Body of pancreas (tissue), 4 donors: ENCODE data around the gene PEAK1. TPM values are rescaled to one million over a fixed set of nuclear protein-coding genes. Genes with fewer than 3 reads are reported as not detected.

Experiments
- ATAC-seq: fragments of 150-250 bp; one replicate; pipeline ENCODE4 v1.9.1; 2016
- DNase-seq, 4 donors: peaks; one replicate each; pipeline ENCODE4 v3.0.0-alpha.2; 2019
- H3K27ac ChIP-seq, 4 donors: fragments of 200-600 bp; sonication (generic); 1 replicate in 3 of 4; 2 replicates in 1 of 4; pipeline versions ENCODE4 v1.5.1 to v1.6.1; 2016 to 2019; ENCODE audit warnings: mild to moderate bottlenecking in 1 of 4, mixed read lengths in 1 of 4, moderate library complexity in 1 of 4
- H3K27me3 ChIP-seq, 2 donors: fragments of 200-600 bp; sonication (generic); one replicate each; pipeline ENCODE4 v1.6.0; 2016; ENCODE audit warnings: mild to moderate bottlenecking in 1 of 2
- H3K36me3 ChIP-seq, 2 donors: fragments of 200-600 bp; sonication (generic); replicated peaks in 1 of 2; 2 replicates each; pipeline ENCODE4 v1.5.1; 2016; ENCODE audit warnings: low read depth in 2 of 2; ENCODE audit not compliant: insufficient read depth in 1 of 2
- H3K4me1 ChIP-seq: fragments of 200-600 bp; sonication (generic); one replicate; pipeline ENCODE4 v1.6.0; 2016
- H3K4me3 ChIP-seq, 2 donors: fragments of 200-600 bp; sonication (generic); 1 replicate in 1 of 2; 2 replicates in 1 of 2; pipeline ENCODE4 v1.5.1; 2016 to 2019
- H3K9me3 ChIP-seq, 3 donors: fragments of 200-600 bp; sonication (generic); 1 replicate in 2 of 3; 2 replicates in 1 of 3; pipeline ENCODE4 v1.5.1; 2016
- CTCF ChIP-seq, 7 experiments: fragments of 450-650 bp in 4 of 7; fragments of 200-600 bp in 3 of 7; sonication (generic) in 3 of 7; IDR thresholded peaks; one replicate each; pipeline ENCODE4 v1.5.1; 2016 to 2019; ENCODE audit warnings: antibody characterized with exemption in 7 of 7
- POLR2A ChIP-seq, 3 donors: fragments of 450-650 bp; IDR thresholded peaks; one replicate each; pipeline ENCODE4 v1.6.1; 2016; ENCODE audit warnings: antibody characterized with exemption in 3 of 3, mild to moderate bottlenecking in 2 of 3
- WGBS, 2 donors: methylation state at CpG; one replicate each; pipeline ENCODE4 v1.1.5; 2017; 5-methylcytosine and 5-hydroxymethylcytosine counted together
- intact Hi-C: fragments of 100-400 bp; cut with DNase I; formaldehyde crosslinking; loops from one replicate; pipeline ENCODE4 v1.15.1; 2023
- total RNA-seq, 2 donors: library from RNA; depleted of rRNA; stranded (reverse); fragments of >200 nt; gene quantifications; one replicate each; pipeline ENCODE4 v1.1.0, GENCODE V29; 2016

Gene PEAK1
- total RNA-seq, 2 donors from 2014 or later: 12.5 to 13.2 TPM

GRCh38 chr15:77455696-77456321 is 35.9 kb upstream of the PEAK1 start:
- peaks cover 21% of the 10 kb centered on the region for H3K4me1 ChIP-seq
- peak overlapping the region in 1 of 4 donors; percentile 2 for H3K27ac ChIP-seq
- peak in 1 of 4 donors; percentile 3 for DNase-seq
- H3K9me3 ChIP-seq: no peaks in the 10 kb centered on the region
- no peak for TF ChIP-seq POLR2A (IDR thresholded peaks at IDR 0.05)
- no peak for TF ChIP-seq CTCF (IDR thresholded peaks at IDR 0.05)
- no peak overlapping the region for H3K4me3 ChIP-seq
- H3K36me3 ChIP-seq: no peaks in the 10 kb centered on the region
- intact Hi-C loops: no loop called here
- WGBS, 2 donors: 62 to 68% methylated on average over 3 of the region's 3 CpGs
- no peaks in the 10 kb centered on the region for H3K27me3 ChIP-seq
- ATAC-seq: no peak

- Histone ChIP-seq H3K27me3 (no peaks in the 10 kb centered on the region), H3K4me3 (no peak overlapping the region), H3K27ac (no peak overlapping the region), H3K4me1 (peaks cover 21% of the 10 kb centered on the region), H3K36me3 (no peaks in the 10 kb centered on the region), H3K9me3 (no peaks in the 10 kb centered on the region)
- intact Hi-C loops: no loop called here
- TF ChIP-seq POLR2A (IDR thresholded peaks at IDR 0.05): no peak
- TF ChIP-seq CTCF (IDR thresholded peaks at IDR 0.05): no peak
- DNase-seq (no peak), ATAC-seq (no peak)
Measured at GRCh38 chr15:77454951-77455350, 35.0 kb upstream of the PEAK1 start.

GRCh38 chr15:77454265-77454664 is 34.4 kb upstream of the PEAK1 start:
- TF ChIP-seq CTCF (IDR thresholded peaks at IDR 0.05) (no peak), POLR2A (IDR thresholded peaks at IDR 0.05) (no peak)
- Histone ChIP-seq H3K9me3 (no peaks in the 10 kb centered on the region), H3K27ac (no peak overlapping the region), H3K36me3 (no peaks in the 10 kb centered on the region), H3K27me3 (no peaks in the 10 kb centered on the region), H3K4me3 (no peak overlapping the region), H3K4me1 (peaks cover 21% of the 10 kb centered on the region)
- no peak for DNase-seq
- intact Hi-C loops: no loop called here
- ATAC-seq: no peak
- WGBS, 2 donors: 94 to 96% methylated on average over 1 of the region's 1 CpG

GRCh38 chr15:77446840-77447390 is 27.0 kb upstream of the PEAK1 start:
- H3K9me3 ChIP-seq: no peaks in the 10 kb centered on the region
- no peaks in the 10 kb centered on the region for H3K36me3 ChIP-seq
- no peak overlapping the region for H3K27ac ChIP-seq
- intact Hi-C loops: no loop called here
- no peak overlapping the region for H3K4me3 ChIP-seq
- DNase-seq: no peak
- H3K4me1 ChIP-seq: peaks cover 5% of the 10 kb centered on the region
- 56 to 63% methylated on average over 4 of the region's 4 CpGs for WGBS, 2 donors
- no peaks in the 10 kb centered on the region for H3K27me3 ChIP-seq
- no peak for TF ChIP-seq CTCF (IDR thresholded peaks at IDR 0.05)
- TF ChIP-seq POLR2A (IDR thresholded peaks at IDR 0.05): no peak
- no peak for ATAC-seq
